HL-60 (cell line): Measurements from ENCODE around the gene CPSF2.

Source experiments
- DNase-seq, 2 experiments: peaks; one replicate each; pipeline ENCODE4 v3.0.0-alpha.2; 2010 to 2020; ENCODE audit warnings: low read depth in 1 of 2, low spot score in 1 of 2
- H3K27ac ChIP-seq: fragments of 250-450 bp; sonication (Bioruptor Pico); replicated peaks from 2 replicates; pipeline ENCODE4 v1.5.1; 2020; ENCODE audit warnings: mild to moderate bottlenecking, moderate library complexity
- H3K27me3 ChIP-seq: fragments of 250-450 bp; sonication (Bioruptor Pico); 2 replicates; pipeline ENCODE4 v1.5.1; 2021; ENCODE audit warnings: mild to moderate bottlenecking, moderate library complexity; ENCODE audit not compliant: insufficient read depth, poor library complexity, severe bottlenecking
- H3K4me3 ChIP-seq: replicated peaks from 2 replicates; pipeline ENCODE4 v1.5.1; 2011; ENCODE audit warnings: mild to moderate bottlenecking, control low read depth, low read length; ENCODE audit not compliant: insufficient read depth
- CTCF ChIP-seq: IDR thresholded peaks from one replicate; pipeline ENCODE4 v1.5.1; 2011; ENCODE audit warnings: low read length, control low read depth, inconsistent platforms; ENCODE audit not compliant: insufficient read depth
- GABPA ChIP-seq: IDR thresholded peaks from 2 replicates; pipeline ENCODE4 v1.6.1; 2012; ENCODE audit warnings: low read depth
- POLR2AphosphoS5 ChIP-seq: IDR thresholded peaks from 2 replicates; pipeline ENCODE4 v1.6.1; 2012; ENCODE audit warnings: low read depth
- REST ChIP-seq: IDR thresholded peaks from 2 replicates; pipeline ENCODE4 v1.6.1; 2012; ENCODE audit warnings: low read depth; ENCODE audit not compliant: insufficient replicate concordance
- SPI1 ChIP-seq: IDR thresholded peaks from 2 replicates; pipeline ENCODE4 v1.6.1; 2012; ENCODE audit warnings: low read depth, mild to moderate bottlenecking, borderline replicate concordance

CPSF2 gene

GRCh38 chr14:92161521-92161920 lies 39.8 kb downstream of the CPSF2 start:
- TF ChIP-seq GABPA (no peak), REST (no peak), CTCF (no peak), SPI1 (no peak), POLR2AphosphoS5 (no peak)
- DNase-seq: no peak
- H3K4me3 ChIP-seq: no peak overlapping the region
- no peak overlapping the region for H3K27ac ChIP-seq
- H3K27me3 ChIP-seq: no peaks in the 10 kb centered on the region

GRCh38 chr14:92164958-92165357 lies 43.2 kb downstream of the CPSF2 start:
- TF ChIP-seq GABPA: no peak
- no peak for TF ChIP-seq REST
- no peak for TF ChIP-seq SPI1
- no peak for TF ChIP-seq POLR2AphosphoS5
- TF ChIP-seq CTCF: no peak
- Histone ChIP-seq H3K4me3 (no peak overlapping the region), H3K27me3 (no peaks in the 10 kb centered on the region), H3K27ac (no peak overlapping the region)
- no peak for DNase-seq

GRCh38 chr14:92173668-92174067 lies 51.9 kb downstream of the CPSF2 start:
- no peak overlapping the region for H3K4me3 ChIP-seq
- no peak for DNase-seq
- no peak overlapping the region for H3K27ac ChIP-seq
- no peaks in the 10 kb centered on the region for H3K27me3 ChIP-seq
- TF ChIP-seq POLR2AphosphoS5 (no peak), CTCF (no peak), GABPA (no peak)

GRCh38 chr14:92175811-92176210 lies 54.0 kb downstream of the CPSF2 start:
- no peak overlapping the region for H3K27ac ChIP-seq
- H3K27me3 ChIP-seq: no peaks in the 10 kb centered on the region
- H3K4me3 ChIP-seq: no peak overlapping the region
- DNase-seq: no peak
- no peak for TF ChIP-seq POLR2AphosphoS5
- TF ChIP-seq GABPA: no peak
- no peak for TF ChIP-seq REST
- TF ChIP-seq SPI1: no peak
- no peak for TF ChIP-seq CTCF
